Ishikawa (cell line): ENCODE results near the gene MTHFD1L.

Experiments used
- TAF1 ChIP-seq: IDR thresholded peaks from 2 replicates; pipeline ENCODE4 v1.6.1; 2012; ENCODE audit warnings: low read depth, mild to moderate bottlenecking
- YY1 ChIP-seq: IDR thresholded peaks from 2 replicates; pipeline ENCODE4 v1.6.1; 2012; ENCODE audit warnings: low read depth
- TF ChIP-seq, protein P1 (sequence below): IDR thresholded peaks from 2 replicates; pipeline ENCODE4 v1.6.1; 2012

DNA sequence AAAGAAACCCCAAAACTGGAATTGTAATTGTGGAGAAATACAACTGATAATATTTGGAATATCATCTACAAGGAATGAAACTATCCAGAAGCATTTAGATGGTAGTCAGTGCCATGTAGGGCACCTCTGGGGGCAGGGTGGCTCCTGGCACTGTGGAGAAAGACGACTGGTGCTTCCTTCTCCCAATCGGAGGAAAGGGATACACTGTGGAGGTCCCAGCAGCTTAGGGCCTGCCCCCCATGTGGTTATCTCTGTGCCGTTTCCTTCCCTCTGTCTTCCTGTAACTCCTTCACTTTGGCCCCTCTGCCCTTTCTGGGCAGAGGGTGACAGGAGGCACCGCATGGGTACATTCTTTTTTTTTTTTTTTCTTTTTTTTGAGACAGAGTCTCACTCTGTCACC, 178.4 kb downstream of the MTHFD1L start:
- no peak for TF ChIP-seq TAF1
- no peak for TF ChIP-seq YY1
- TF ChIP-seq, protein P1, sequence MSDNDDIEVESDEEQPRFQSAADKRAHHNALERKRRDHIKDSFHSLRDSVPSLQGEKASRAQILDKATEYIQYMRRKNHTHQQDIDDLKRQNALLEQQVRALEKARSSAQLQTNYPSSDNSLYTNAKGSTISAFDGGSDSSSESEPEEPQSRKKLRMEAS, result no peak
